WI38 (cell line): Measurements from ENCODE around the gene NEK10.

Source experiments
- H3K4me3 ChIP-seq: 2 replicates; pipeline ENCODE4 v1.5.1; 2011; ENCODE audit warnings: low read depth, mild to moderate bottlenecking, control low read depth, low read length
- TF ChIP-seq, protein P1 (sequence below): IDR thresholded peaks from 2 replicates; pipeline ENCODE4 v1.5.1; 2012; ENCODE audit warnings: low read depth, mild to moderate bottlenecking, control low read depth, low read length

NEK10 gene

DNA sequence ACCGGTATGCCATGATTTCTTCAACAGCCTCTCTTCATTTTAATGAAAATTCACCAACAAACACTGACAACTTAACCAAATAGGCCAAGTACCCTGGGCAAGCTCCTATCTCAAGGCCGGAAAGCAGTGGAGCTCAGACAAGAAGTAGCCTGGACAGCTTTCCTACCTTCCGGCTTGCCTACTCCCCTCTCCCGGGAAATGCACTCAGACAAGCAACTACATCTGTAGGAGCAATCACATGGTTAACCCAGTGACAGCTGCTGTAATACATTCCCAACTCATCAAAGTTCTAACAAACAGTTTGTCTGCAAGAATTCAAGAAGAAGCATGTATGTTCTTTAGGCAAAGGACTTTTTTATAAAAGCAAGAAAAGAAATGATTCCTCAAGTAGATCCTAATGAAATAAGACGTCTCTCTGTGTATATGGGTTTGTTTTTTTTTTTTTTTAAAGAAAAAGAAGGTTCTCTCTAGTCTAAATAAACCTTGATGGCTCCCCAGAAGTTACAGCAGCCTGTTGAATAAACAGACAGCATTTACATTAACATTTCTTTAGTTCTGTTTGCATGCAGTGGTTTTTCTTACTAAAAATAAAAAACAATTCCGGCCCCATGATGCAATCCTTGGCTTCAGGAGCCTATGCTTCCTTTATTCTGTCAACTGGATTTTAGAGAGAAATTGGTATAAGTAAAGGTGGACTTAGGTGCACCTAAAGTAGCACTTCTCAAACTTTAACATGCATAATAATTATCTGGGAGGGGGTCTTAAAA is 278.7 kb downstream of the NEK10 start:
- TF ChIP-seq, protein P1, sequence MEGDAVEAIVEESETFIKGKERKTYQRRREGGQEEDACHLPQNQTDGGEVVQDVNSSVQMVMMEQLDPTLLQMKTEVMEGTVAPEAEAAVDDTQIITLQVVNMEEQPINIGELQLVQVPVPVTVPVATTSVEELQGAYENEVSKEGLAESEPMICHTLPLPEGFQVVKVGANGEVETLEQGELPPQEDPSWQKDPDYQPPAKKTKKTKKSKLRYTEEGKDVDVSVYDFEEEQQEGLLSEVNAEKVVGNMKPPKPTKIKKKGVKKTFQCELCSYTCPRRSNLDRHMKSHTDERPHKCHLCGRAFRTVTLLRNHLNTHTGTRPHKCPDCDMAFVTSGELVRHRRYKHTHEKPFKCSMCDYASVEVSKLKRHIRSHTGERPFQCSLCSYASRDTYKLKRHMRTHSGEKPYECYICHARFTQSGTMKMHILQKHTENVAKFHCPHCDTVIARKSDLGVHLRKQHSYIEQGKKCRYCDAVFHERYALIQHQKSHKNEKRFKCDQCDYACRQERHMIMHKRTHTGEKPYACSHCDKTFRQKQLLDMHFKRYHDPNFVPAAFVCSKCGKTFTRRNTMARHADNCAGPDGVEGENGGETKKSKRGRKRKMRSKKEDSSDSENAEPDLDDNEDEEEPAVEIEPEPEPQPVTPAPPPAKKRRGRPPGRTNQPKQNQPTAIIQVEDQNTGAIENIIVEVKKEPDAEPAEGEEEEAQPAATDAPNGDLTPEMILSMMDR, result no peak
- no peak overlapping the region for H3K4me3 ChIP-seq

DNA sequence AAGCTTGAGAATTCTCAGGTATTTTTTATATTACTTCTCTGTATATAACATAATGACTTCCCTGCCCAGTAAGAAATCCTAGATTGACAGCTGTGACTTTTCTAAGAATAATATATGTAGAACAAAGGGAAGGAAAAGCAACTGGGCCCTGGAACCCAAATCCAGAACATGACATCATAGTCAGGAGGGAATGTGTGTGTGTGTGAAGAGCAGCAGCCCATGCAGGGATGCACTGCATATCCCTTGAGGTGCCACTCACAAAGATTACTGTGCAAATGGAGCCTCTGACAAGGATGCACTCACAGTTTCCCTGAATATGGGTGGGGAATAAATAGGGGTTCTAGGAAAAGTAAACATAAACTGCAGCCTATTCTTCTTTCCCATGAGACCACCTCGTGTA is 279.5 kb downstream of the NEK10 start:
- TF ChIP-seq, protein P1, result no peak
- H3K4me3 ChIP-seq, result no peak overlapping the region

DNA sequence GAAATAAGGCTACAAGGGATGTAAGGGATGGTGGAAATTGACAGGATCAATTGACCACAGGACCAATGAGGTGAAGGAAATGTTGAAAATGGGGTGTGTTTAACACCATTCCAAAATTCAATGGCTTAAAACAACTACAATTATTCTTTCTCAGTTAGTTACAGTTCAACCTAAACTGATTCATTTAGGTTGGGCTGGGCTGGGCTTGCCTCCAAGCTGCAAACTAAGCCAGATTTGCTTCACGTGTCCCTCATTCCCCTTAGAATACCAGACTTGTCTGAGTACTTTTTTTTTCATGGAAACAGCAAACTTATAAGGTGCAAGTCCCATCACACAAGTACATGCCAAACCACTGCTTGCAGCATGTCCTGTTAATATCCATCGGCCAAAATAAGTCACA is 280.1 kb downstream of the NEK10 start:
- H3K4me3 ChIP-seq, result no peak overlapping the region
- TF ChIP-seq, protein P1, result no peak

DNA sequence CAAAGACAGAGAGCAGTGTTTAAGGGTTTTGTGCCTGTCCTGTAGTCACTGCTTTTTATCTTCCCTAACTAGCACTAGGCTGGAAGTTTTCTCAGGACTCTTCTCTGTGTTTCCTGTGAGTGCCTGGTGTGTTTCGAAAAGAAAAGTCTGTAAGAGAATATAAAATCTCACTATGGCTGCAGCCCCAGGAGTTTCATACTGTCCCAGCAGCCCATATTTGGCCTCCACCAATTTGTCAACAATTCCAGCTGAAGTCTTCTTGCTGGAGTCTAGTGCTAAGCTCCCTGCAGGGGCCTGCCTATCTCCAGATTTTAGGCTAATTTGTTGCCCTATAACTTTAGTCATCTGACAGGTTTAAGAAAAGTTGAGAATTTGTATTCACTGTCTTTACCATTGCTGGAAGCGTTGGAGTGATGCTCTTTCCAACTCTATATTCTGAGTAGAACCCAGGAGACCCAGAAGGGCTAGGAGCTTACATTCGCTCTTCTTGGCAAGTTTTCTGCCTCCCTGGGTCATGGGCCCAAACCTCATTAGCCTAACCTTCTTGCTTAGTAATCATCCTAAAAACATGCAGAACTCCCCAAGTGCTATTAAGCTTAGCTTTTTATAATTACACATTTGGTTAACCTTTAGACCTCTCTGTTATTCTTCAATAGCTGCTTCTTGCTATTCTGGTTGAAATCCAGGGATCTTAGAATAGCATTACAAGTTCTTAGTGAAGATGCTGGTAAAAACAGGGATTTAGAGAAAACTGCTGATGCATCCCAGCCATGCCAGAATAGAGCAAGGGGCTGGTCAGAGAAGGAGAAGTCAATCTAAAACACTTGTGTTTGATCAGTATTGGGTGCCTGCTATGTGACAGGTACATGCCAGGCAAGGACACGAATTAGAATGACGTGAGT is 283.1 kb downstream of the NEK10 start:
- no peak overlapping the region for H3K4me3 ChIP-seq
- TF ChIP-seq, protein P1, result no peak

DNA sequence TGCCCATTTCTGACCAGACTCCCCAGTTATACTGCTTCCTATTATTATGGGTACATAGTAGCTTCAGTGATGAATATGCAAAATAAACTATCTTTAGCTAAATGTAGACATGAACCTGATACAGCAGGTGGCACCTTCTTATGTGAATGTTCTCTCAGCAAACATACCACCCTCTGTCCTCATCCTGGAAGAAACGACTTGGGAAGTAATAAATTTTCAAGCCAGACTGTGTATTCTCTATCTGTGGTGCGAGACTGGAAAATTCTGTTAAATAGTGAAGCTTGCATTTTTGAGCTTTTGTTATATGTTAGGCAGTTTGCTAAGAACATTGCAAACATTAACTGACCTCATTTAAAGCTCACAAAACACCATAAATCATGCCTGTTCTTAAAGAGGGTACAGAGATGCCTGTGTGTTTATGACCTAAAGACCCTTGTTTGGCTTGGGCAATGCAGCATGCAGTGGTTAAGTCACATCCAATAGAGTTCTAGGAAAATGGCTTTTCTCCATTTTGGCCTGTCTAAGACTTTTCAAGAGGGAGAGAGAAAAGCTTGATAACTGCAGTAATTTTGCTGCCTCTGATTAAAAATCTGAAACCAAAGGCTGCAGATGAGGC is 287.1 kb downstream of the NEK10 start:
- TF ChIP-seq, protein P1, result no peak
- no peak overlapping the region for H3K4me3 ChIP-seq

DNA sequence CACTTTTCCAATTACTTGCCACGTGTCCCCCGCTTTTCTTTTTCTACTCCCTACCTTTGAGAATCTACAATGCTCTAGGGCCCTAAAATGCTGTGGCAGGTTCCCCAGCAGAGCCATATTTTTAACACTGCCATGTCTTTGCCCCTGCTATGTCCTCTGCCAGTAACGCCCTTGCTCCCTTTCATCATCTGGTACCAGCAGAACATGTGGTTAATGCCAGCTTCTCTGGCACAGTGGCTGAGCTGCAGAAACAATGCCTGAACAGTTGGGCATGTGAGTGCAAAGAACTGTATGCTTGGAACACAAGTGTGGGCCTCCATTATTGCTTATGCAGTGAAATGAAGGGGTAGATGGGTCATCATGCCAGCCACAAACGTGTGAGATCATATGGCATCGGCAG is 287.6 kb downstream of the NEK10 start:
- TF ChIP-seq, protein P1, result no peak
- no peak overlapping the region for H3K4me3 ChIP-seq

DNA sequence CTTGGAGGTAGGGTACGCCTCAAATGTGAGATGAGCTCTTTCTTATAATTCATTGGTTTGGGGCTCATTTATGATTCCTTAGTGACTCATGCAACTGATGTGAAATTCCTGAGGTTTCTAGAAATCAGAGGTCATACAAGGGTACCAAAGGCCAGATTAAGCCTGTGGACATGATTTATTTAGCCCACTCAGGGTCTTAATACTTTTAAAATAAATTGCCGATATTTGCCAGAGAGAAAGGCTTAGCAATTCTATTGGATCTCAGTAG is 289.0 kb downstream of the NEK10 start:
- no peak overlapping the region for H3K4me3 ChIP-seq
- TF ChIP-seq, protein P1, result no peak
